ENCODE measurements around the gene SGCA. TPM values are rescaled to one million over a fixed set of nuclear protein-coding genes. Genes with fewer than 3 reads are reported as not detected.

SGCA gene
- total RNA-seq, 4 donors from 2014 or later: 58.1 to 145 (median 93.4) TPM

DNA sequence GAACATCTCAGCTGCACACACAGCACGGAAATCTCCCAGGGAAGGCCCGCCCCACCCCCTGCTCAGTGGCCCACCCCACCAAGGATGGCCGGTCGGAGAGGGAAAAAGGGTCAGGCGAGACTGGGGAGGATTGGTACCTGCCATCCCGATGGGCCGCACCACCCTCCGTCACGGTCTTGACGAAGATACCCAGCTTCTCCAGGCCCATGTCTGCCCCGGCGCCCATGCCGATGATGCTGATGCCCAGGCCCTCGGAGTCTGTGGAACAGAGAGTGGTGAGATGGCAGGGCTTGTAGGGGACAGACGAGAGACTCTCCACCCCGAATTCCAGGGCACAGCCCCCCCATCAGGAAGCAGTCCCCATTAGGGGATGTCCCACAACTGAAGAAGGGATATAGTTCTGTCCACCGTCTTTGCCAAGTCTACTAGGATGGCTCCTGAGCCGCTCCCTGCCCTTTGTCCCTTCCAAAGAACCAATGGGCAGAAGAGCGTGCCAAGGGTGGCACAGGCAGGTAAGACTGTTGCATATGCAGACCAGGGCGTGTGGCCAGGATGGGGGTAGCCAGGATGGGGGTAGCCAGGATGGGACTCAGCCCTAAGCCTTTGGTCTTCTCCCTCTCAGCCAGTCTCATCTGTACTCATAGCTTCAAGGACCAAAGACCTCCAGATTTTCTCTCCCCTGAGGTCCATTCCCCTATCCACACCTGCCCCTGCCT lies 22.2 kb upstream of the SGCA start:
- TF ChIP-seq POLR2A (IDR thresholded peaks at IDR 0.05): no peak
- TF ChIP-seq, protein P1, sequence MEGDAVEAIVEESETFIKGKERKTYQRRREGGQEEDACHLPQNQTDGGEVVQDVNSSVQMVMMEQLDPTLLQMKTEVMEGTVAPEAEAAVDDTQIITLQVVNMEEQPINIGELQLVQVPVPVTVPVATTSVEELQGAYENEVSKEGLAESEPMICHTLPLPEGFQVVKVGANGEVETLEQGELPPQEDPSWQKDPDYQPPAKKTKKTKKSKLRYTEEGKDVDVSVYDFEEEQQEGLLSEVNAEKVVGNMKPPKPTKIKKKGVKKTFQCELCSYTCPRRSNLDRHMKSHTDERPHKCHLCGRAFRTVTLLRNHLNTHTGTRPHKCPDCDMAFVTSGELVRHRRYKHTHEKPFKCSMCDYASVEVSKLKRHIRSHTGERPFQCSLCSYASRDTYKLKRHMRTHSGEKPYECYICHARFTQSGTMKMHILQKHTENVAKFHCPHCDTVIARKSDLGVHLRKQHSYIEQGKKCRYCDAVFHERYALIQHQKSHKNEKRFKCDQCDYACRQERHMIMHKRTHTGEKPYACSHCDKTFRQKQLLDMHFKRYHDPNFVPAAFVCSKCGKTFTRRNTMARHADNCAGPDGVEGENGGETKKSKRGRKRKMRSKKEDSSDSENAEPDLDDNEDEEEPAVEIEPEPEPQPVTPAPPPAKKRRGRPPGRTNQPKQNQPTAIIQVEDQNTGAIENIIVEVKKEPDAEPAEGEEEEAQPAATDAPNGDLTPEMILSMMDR (IDR thresholded peaks at IDR 0.05): no peak
- no peak for TF ChIP-seq POLR2AphosphoS5 (IDR thresholded peaks at IDR 0.05)
- TF ChIP-seq EP300 (IDR thresholded peaks at IDR 0.05): no peak
- Histone ChIP-seq H3K9me3 (no peaks in the 10 kb centered on the region), H3K36me3 (peaks cover 0 to 69% of the 10 kb centered on the region in 2 donors), H3K27me3 (no peaks in the 10 kb centered on the region), H3K4me3 (no peak overlapping the region), H3K4me1 (peaks cover 0 to 87% (median 43%) of the 10 kb centered on the region in 3 donors), H3K27ac (peak overlapping the region in 1 of 4 donors; percentile 97)
- ATAC-seq: no peak
- 94% methylated on average over 3 of the region's 20 CpGs; no CpG with 5 or more reads in 1 of the 2 donors for whole genome bisulfite sequencing, 2 donors (ENCODE audit: low coverage in 1 of 2)

DNA sequence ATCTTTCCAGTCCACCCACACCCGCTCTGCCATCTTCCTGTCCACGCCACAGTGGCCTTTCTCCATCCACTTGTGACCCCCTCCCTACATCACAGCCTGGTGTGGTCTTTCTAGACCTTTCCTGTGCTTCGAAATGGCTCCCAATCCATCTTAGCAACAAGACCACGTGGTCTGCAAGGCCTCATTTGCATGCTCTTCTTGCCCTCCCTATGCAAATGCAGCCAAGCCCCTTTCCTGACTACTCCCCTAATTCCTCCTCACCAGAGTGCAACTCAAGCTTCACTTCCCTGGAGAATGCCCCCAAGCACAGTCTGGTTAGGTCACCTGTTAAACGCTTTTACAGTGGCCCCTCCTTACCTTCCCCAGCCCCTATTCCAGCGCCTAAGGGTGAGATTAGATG lies 21.4 kb upstream of the SGCA start:
- TF ChIP-seq POLR2AphosphoS5 (IDR thresholded peaks at IDR 0.05): no peak
- TF ChIP-seq POLR2A (IDR thresholded peaks at IDR 0.05): no peak
- TF ChIP-seq, protein P1 (IDR thresholded peaks at IDR 0.05): no peak
- TF ChIP-seq EP300 (IDR thresholded peaks at IDR 0.05): no peak
- H3K36me3 ChIP-seq: peaks cover 0 to 62% of the 10 kb centered on the region in 2 donors
- no peak overlapping the region for H3K4me3 ChIP-seq
- no peak for ATAC-seq
- no peaks in the 10 kb centered on the region for H3K27me3 ChIP-seq
- 70 to 77% methylated on average over 4 to 6 of the region's 6 CpGs for WGBS, 2 donors (ENCODE audit: low coverage in 1 of 2)
- peaks cover 0 to 92% (median 43%) of the 10 kb centered on the region in 3 donors for H3K4me1 ChIP-seq
- no peaks in the 10 kb centered on the region for H3K9me3 ChIP-seq
- peak overlapping the region in 2 of 4 donors; percentile 91 to 97 for H3K27ac ChIP-seq

DNA sequence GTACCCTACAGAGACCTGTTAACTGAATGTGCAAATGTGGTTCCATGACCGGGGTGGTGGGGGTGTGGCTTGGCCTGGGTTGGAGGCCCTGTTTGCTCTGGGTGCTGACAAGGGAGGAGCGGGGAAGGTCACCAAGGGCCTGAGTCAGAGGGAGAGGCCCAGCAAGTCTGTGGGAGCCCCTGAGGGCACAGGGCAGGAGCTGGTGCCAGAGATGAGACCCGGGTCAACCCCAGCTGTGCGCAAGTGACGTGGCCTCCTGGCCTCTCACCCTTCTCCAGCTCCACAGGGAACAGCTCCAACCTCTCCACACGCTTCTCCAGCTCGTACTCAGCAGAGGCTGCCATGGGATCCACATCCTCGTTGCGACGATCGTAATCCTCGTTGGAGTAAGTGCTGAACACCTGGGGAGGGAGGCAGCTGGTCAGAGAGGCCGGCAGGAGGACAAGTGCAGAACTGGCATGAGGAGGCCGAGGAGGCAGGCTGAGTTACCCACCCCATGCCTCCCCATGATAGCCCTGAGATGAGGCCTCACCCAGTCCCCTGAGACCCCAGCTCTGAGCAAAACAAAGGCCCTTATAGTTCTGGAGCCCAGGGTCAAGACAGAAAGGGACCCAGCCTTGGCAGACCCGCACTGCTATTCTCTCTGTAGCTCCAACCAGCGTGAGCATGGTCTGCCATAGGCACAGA lies 20.8 kb upstream of the SGCA start:
- Histone ChIP-seq H3K9me3 (no peaks in the 10 kb centered on the region), H3K27ac (peak overlapping the region in 3 of 4 donors; percentile 91 to 97 (median 95)), H3K4me1 (peaks cover 0 to 91% (median 43%) of the 10 kb centered on the region in 3 donors), H3K4me3 (no peak overlapping the region), H3K27me3 (no peaks in the 10 kb centered on the region), H3K36me3 (peaks cover 0 to 56% of the 10 kb centered on the region in 2 donors)
- TF ChIP-seq EP300 (IDR thresholded peaks at IDR 0.05): no peak
- TF ChIP-seq, protein P1 (IDR thresholded peaks at IDR 0.05): no peak
- TF ChIP-seq POLR2A (IDR thresholded peaks at IDR 0.05): no peak
- TF ChIP-seq POLR2AphosphoS5 (IDR thresholded peaks at IDR 0.05): no peak
- 57% methylated on average over 2 of the region's 16 CpGs; no CpG with 5 or more reads in 1 of the 2 donors for WGBS, 2 donors (ENCODE audit: low coverage in 1 of 2)
- ATAC-seq: no peak

DNA sequence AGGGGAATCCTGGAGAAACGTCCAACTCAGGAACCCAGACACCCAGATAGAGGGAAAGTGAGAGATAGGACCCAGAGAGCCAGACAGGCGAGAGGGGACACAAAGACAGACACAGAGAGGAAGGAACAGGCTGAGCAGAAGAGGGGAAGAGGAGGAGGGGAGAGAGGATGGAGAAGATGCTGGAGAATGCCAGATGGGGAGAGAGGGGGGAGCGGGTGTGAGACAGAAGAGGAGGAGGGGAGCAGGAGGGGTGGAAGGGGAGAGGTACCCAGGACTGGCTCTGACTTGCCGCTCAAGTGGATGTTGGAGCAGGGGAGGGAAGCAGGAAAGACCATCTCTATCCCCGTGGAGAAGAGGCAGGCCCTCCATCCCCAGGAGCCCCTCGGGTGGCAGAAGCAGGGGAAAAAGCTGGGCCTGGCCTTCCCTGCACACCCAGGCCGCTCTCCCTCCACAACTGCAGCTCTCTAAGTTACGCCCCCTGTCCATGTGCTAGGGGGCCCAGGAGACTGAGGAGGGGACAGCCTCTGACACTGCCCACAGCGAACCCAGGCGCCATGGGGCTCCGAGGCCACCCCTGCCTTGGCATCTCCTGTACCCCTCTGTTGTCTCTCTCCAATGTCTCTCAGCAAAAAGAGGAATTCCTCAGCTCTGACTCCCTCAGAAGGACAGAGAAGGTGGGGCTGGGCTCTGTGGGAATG lies 20.1 kb upstream of the SGCA start:
- Histone ChIP-seq H3K4me1 (peaks cover 0 to 84% (median 36%) of the 10 kb centered on the region in 3 donors), H3K27me3 (no peaks in the 10 kb centered on the region), H3K9me3 (no peaks in the 10 kb centered on the region), H3K4me3 (peak overlapping the region in 1 of 2 donors; percentile 1), H3K36me3 (peaks cover 0 to 49% of the 10 kb centered on the region in 2 donors), H3K27ac (peak overlapping the region in 3 of 4 donors; percentile 91 to 97 (median 95))
- no peak for ATAC-seq
- no peak for TF ChIP-seq POLR2A (IDR thresholded peaks at IDR 0.05)
- TF ChIP-seq EP300 (IDR thresholded peaks at IDR 0.05): no peak
- TF ChIP-seq POLR2AphosphoS5 (IDR thresholded peaks at IDR 0.05): no peak
- TF ChIP-seq, protein P1 (IDR thresholded peaks at IDR 0.05): no peak
- 42 to 61% methylated on average over 2 to 8 of the region's 11 CpGs for WGBS, 2 donors (ENCODE audit: low coverage in 1 of 2)
